H1 (cell line): ENCODE results near the gene MLLT6. TPM values are rescaled to one million over a fixed set of nuclear protein-coding genes. Genes with fewer than 3 reads are reported as not detected.

Experiments
- ATF2 ChIP-seq: IDR thresholded peaks from 2 replicates; pipeline ENCODE4 v1.6.1; 2012; ENCODE audit warnings: low read length, inconsistent platforms
- SIN3A ChIP-seq, 2 experiments: IDR thresholded peaks in 1 of 2; conservative IDR thresholded peaks in 1 of 2; 2 replicates each; pipeline ENCODE4 v1.6.1; 2011 to 2012; ENCODE audit warnings: low read length in 2 of 2, improper control_type of control experiment in 1 of 2, low read depth in 1 of 2, mild to moderate bottlenecking in 1 of 2
- SP4 ChIP-seq: IDR thresholded peaks from 2 replicates; pipeline ENCODE4 v1.6.1; 2012; ENCODE audit warnings: low read length, inconsistent platforms
- polyA plus RNA-seq, 7 experiments: library from polyadenylated mRNA; depleted of rRNA in 3 of 7; stranded (reverse) in 5 of 7; unstranded in 2 of 7; fragments of >200 nt in 5 of 7; fragments of 200-250 nt in 2 of 7; gene quantifications; 1 replicate in 5 of 7; 2 replicates in 1 of 7; 4 replicates in 1 of 7; pipeline versions ENCODE4 v1.2.1 to v1.2.3, GENCODE V29; 2011 to 2013; ENCODE audit warnings: missing spikeins in 2 of 7, mixed read lengths in 2 of 7
- total RNA-seq: library from RNA; stranded (reverse); fragmentation: NEBNext Ultra II Directional; extraction: Animal tissue kit (Norgen Biotek cat#: 25700); gene quantifications from 2 replicates; pipeline ENCODE4 v1.2.1, GENCODE V29; 2021

The MLLT6 gene
- total and polyA plus RNA-seq, 2 of the 8 experiments (the other 6 are each of a cell fraction or from before 2014, with no cell fraction given): 6.5 to 8.0 TPM

GRCh38 chr17:38739305-38739704 is 34.2 kb downstream of the MLLT6 start (continued):
- no peak for TF ChIP-seq ATF2
- no peak for TF ChIP-seq SIN3A (conservative IDR thresholded peaks at IDR 0.05 in 1 of 2, IDR thresholded peaks at IDR 0.05 in 1 of 2; ENCODE audit: low read depth in 1 of 2, low read length in 2 of 2)
- no peak for TF ChIP-seq SP4
